GM13977 (cell line): ENCODE results near the gene NGEF.
A peak's percentile ranks its signal among the peaks of the same experiment; 100 is the strongest.

Experiments
- DNase-seq: peaks from one replicate; pipeline ENCODE4 v3.0.0; 2012; ENCODE audit warnings: low spot score
- in situ Hi-C: fragments of 300-500 bp; cut with MboI; formaldehyde crosslinking; loops from one replicate; pipeline ENCODE4 v1.12.0; 2022; ENCODE audit warnings: low sequenced_read_pairs, low pct_unique_long_range_greater_than_20kb, mixed read lengths, inconsistent platforms; ENCODE audit not compliant: unreplicated experiment
- TF ChIP-seq, protein P1 (sequence below): IDR thresholded peaks from 2 replicates; pipeline ENCODE4 v1.5.1; 2012; ENCODE audit warnings: mild to moderate bottlenecking, control low read depth; ENCODE audit not compliant: insufficient read depth; ENCODE audit errors: extremely low read depth, missing control alignments

NGEF gene, protein sequence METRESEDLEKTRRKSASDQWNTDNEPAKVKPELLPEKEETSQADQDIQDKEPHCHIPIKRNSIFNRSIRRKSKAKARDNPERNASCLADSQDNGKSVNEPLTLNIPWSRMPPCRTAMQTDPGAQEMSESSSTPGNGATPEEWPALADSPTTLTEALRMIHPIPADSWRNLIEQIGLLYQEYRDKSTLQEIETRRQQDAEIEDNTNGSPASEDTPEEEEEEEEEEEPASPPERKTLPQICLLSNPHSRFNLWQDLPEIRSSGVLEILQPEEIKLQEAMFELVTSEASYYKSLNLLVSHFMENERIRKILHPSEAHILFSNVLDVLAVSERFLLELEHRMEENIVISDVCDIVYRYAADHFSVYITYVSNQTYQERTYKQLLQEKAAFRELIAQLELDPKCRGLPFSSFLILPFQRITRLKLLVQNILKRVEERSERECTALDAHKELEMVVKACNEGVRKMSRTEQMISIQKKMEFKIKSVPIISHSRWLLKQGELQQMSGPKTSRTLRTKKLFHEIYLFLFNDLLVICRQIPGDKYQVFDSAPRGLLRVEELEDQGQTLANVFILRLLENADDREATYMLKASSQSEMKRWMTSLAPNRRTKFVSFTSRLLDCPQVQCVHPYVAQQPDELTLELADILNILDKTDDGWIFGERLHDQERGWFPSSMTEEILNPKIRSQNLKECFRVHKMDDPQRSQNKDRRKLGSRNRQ

GRCh38 chr2:233013027-233013461, at the start of gene NGEF:
Gene NGEF, minus strand, starts transcription at chr2:233013256. Its CDS starts 38,366 bp downstream, at chr2:232974890.
- no peak for DNase-seq
- in situ Hi-C loops = no loop called here
- TF ChIP-seq, protein P1, sequence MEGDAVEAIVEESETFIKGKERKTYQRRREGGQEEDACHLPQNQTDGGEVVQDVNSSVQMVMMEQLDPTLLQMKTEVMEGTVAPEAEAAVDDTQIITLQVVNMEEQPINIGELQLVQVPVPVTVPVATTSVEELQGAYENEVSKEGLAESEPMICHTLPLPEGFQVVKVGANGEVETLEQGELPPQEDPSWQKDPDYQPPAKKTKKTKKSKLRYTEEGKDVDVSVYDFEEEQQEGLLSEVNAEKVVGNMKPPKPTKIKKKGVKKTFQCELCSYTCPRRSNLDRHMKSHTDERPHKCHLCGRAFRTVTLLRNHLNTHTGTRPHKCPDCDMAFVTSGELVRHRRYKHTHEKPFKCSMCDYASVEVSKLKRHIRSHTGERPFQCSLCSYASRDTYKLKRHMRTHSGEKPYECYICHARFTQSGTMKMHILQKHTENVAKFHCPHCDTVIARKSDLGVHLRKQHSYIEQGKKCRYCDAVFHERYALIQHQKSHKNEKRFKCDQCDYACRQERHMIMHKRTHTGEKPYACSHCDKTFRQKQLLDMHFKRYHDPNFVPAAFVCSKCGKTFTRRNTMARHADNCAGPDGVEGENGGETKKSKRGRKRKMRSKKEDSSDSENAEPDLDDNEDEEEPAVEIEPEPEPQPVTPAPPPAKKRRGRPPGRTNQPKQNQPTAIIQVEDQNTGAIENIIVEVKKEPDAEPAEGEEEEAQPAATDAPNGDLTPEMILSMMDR = no peak

- in situ Hi-C loops = no loop called here
- TF ChIP-seq, protein P1 = no peak
- DNase-seq = no peak
These were observed 49.4 kb upstream of the NGEF start for GRCh38 chr2:233062451-233062850.

- in situ Hi-C loops = no loop called here
- DNase-seq = peak; percentile 66
- TF ChIP-seq, protein P1 = peak; percentile 42
These were observed 48.8 kb upstream of the NGEF start for GRCh38 chr2:233061591-233062450.

GRCh38 chr2:233060980-233061590, 48.0 kb upstream of the NGEF start:
- in situ Hi-C loops = no loop called here
- TF ChIP-seq, protein P1 = no peak
- DNase-seq = peak; percentile 81

- DNase-seq = no peak
- in situ Hi-C loops = no loop called here
- TF ChIP-seq, protein P1 = no peak
These were observed 47.5 kb upstream of the NGEF start for GRCh38 chr2:233060501-233060979.
